ENCODE data around the gene PNPLA7.
A peak's percentile ranks its signal among the peaks of the same experiment; 100 is the strongest.

PNPLA7 gene

DNA sequence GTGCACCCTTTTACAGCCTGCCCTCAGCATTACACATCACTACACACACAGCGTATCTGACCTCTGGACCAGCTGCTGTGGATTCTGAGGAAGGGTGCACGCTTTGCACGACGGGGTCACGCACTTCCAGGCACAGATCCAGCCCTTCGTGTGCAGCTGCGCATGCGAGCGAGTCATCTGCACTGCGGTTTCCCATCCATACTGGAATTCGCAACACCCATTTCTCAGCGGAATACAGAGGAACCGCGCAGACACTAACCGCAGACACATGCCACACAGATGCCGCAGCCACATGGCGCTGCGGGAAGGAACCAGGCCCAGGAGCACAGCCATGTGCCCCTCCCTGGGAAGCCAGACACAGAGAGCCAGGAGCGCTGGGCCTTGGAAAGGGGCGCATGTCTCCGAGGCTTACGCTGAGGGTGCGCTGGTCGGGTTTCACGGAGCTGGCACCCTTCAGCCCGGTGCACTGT is 43.5 kb downstream of the PNPLA7 start:
- Histone ChIP-seq H3K36me3 (ENCODE audit: control insufficient read depth in 1 of 2, insufficient read depth in 2 of 2, low read depth in 1 of 2, low read length in 2 of 2) (peaks cover 4 to 8% of the 10 kb centered on the region in 2 experiments), H2BK5ac (ENCODE audit: low read depth, low read length, poor library complexity, severe bottlenecking) (no peak overlapping the region), H3K4me1 (ENCODE audit: control insufficient read depth, insufficient read depth, low read depth, low read length) (peaks cover 4% of the 10 kb centered on the region), H4K91ac (ENCODE audit: low read length) (no peak overlapping the region), H3K79me1 (replicated peaks; ENCODE audit: low read length, poor library complexity, severe bottlenecking) (no peaks in the 10 kb centered on the region), H3K23ac (ENCODE audit: low read length in 2 of 2) (no peak overlapping the region), H3K4me3 (ENCODE audit: insufficient read depth in 1 of 2, low read depth in 1 of 2, low read length in 2 of 2) (no peak overlapping the region), H3K4ac (ENCODE audit: low read depth in 1 of 2, low read length in 2 of 2) (no peak overlapping the region), H3K9me3 (ENCODE audit: control insufficient read depth, low read length) (peaks cover 3% of the 10 kb centered on the region), H4K8ac (ENCODE audit: low read length) (no peak overlapping the region), H3K27me3 (ENCODE audit: control insufficient read depth in 1 of 2, insufficient read depth in 1 of 2, low read length in 2 of 2) (no peaks in the 10 kb centered on the region), H2BK120ac (ENCODE audit: low read depth, low read length) (no peak overlapping the region), H2BK12ac (ENCODE audit: low read length in 2 of 2) (no peak overlapping the region), H3K9ac (ENCODE audit: low read length) (no peak overlapping the region), H3K18ac (ENCODE audit: low read depth in 1 of 2, low read length in 2 of 2) (no peak overlapping the region), H2BK15ac (ENCODE audit: low read depth, poor library complexity, severe bottlenecking) (no peak overlapping the region), H3K14ac (ENCODE audit: low read length in 2 of 2) (no peak overlapping the region), H3K4me2 (ENCODE audit: low read length, poor library complexity, severe bottlenecking) (no peak overlapping the region), H3K27ac (ENCODE audit: low read length, poor library complexity, severe bottlenecking) (no peak overlapping the region), H2AK5ac (ENCODE audit: low read length, severe bottlenecking) (no peak overlapping the region), H2AFZ (ENCODE audit: low read depth, low read length) (no peak overlapping the region)
- DNase-seq = peak; percentile 25
- 94% methylated on average over 26 of the region's 26 CpGs for WGBS

DNA sequence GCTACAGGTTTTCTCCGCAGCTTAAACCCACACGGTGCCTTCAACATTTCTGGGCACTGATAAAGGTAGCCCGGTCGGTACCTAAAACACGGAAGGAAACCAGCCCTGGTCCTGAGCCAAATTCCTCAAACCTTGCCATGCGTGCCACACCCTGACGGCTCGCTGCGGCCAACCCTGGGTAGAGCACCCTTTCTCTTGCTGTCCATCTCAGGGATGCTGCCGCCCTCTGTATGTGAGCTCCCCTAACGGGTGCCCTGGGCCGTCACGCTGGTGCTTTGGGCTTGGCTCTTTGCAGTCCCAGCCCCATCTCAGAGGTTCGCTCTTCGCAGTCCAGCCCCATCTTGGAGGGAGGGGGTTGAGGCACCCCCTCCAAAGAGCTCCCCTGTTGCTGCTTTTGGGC is 43.9 kb downstream of the PNPLA7 start:
- Histone ChIP-seq H4K91ac (ENCODE audit: low read length) (no peak overlapping the region), H3K79me1 (replicated peaks; ENCODE audit: low read length, poor library complexity, severe bottlenecking) (no peaks in the 10 kb centered on the region), H3K36me3 (ENCODE audit: control insufficient read depth in 1 of 2, insufficient read depth in 2 of 2, low read depth in 1 of 2, low read length in 2 of 2) (peaks cover 4 to 8% of the 10 kb centered on the region in 2 experiments), H4K8ac (ENCODE audit: low read length) (no peak overlapping the region), H2BK120ac (ENCODE audit: low read depth, low read length) (no peak overlapping the region), H2BK5ac (ENCODE audit: low read depth, low read length, poor library complexity, severe bottlenecking) (no peak overlapping the region), H2AFZ (ENCODE audit: low read depth, low read length) (no peak overlapping the region), H3K27ac (ENCODE audit: low read length, poor library complexity, severe bottlenecking) (no peak overlapping the region), H3K23ac (ENCODE audit: low read length in 2 of 2) (no peak overlapping the region), H3K4me3 (ENCODE audit: insufficient read depth in 1 of 2, low read depth in 1 of 2, low read length in 2 of 2) (no peak overlapping the region), H2BK12ac (ENCODE audit: low read length in 2 of 2) (no peak overlapping the region), H2AK5ac (ENCODE audit: low read length, severe bottlenecking) (no peak overlapping the region), H3K27me3 (ENCODE audit: control insufficient read depth in 1 of 2, insufficient read depth in 1 of 2, low read length in 2 of 2) (no peaks in the 10 kb centered on the region), H2BK15ac (ENCODE audit: low read depth, poor library complexity, severe bottlenecking) (no peak overlapping the region), H3K14ac (ENCODE audit: low read length in 2 of 2) (no peak overlapping the region), H3K18ac (ENCODE audit: low read depth in 1 of 2, low read length in 2 of 2) (no peak overlapping the region), H3K4ac (ENCODE audit: low read depth in 1 of 2, low read length in 2 of 2) (no peak overlapping the region), H3K9me3 (ENCODE audit: control insufficient read depth, low read length) (peaks cover 3% of the 10 kb centered on the region), H3K4me1 (ENCODE audit: control insufficient read depth, insufficient read depth, low read depth, low read length) (peaks cover 4% of the 10 kb centered on the region), H3K9ac (ENCODE audit: low read length) (no peak overlapping the region), H3K4me2 (ENCODE audit: low read length, poor library complexity, severe bottlenecking) (no peak overlapping the region)
- DNase-seq = no peak
- WGBS = 96% methylated on average over 15 of the region's 15 CpGs

DNA sequence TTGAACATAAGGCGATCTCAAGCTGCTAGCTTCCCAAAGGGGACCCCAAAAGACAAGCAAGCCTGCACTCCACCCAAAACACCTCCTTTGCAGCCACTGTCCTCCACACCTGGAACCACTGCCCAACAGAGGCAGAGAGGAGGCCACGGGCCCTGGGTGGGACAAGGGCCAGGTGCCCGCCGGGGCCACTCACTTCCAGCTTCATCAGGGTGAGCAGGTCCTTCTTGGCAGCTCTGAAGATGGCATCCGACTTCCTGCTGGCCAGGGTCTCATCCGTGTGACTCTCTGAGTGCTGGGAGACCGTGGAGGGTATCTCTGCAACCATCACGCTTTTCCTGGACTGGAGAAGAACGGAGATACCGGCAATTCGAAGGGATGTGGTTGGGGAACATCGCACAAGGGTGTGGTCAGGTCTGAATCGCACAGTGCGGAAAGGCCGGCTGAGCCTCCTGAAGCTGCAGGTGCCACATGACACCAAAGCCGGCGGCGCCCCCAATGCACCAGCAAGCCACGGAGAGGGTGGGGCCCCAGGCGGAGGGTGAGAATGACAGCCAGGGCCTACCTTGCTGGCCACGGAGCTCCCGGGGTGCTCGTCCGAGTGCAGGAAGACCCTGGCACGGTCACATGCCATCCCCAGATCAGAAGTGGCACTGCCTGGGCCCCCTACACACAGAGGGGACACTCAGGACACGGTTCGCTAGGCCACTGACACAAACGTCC is 44.6 kb downstream of the PNPLA7 start:
- Histone ChIP-seq H4K91ac (ENCODE audit: low read length) (no peak overlapping the region), H2BK15ac (ENCODE audit: low read depth, poor library complexity, severe bottlenecking) (no peak overlapping the region), H3K4me3 (ENCODE audit: insufficient read depth in 1 of 2, low read depth in 1 of 2, low read length in 2 of 2) (no peak overlapping the region), H3K9ac (ENCODE audit: low read length) (no peak overlapping the region), H3K36me3 (ENCODE audit: control insufficient read depth in 1 of 2, insufficient read depth in 2 of 2, low read depth in 1 of 2, low read length in 2 of 2) (peaks cover 4 to 8% of the 10 kb centered on the region in 2 experiments), H3K9me3 (ENCODE audit: control insufficient read depth, low read length) (peaks cover 3% of the 10 kb centered on the region), H3K18ac (ENCODE audit: low read depth in 1 of 2, low read length in 2 of 2) (no peak overlapping the region), H2BK12ac (ENCODE audit: low read length in 2 of 2) (no peak overlapping the region), H2AK5ac (ENCODE audit: low read length, severe bottlenecking) (no peak overlapping the region), H3K4me1 (ENCODE audit: control insufficient read depth, insufficient read depth, low read depth, low read length) (peaks cover 4% of the 10 kb centered on the region), H3K27ac (ENCODE audit: low read length, poor library complexity, severe bottlenecking) (no peak overlapping the region), H2BK5ac (ENCODE audit: low read depth, low read length, poor library complexity, severe bottlenecking) (no peak overlapping the region), H2AFZ (ENCODE audit: low read depth, low read length) (no peak overlapping the region), H3K23ac (ENCODE audit: low read length in 2 of 2) (no peak overlapping the region), H2BK120ac (ENCODE audit: low read depth, low read length) (no peak overlapping the region), H3K4ac (ENCODE audit: low read depth in 1 of 2, low read length in 2 of 2) (no peak overlapping the region), H3K14ac (ENCODE audit: low read length in 2 of 2) (no peak overlapping the region), H3K79me1 (replicated peaks; ENCODE audit: low read length, poor library complexity, severe bottlenecking) (no peaks in the 10 kb centered on the region), H3K27me3 (ENCODE audit: control insufficient read depth in 1 of 2, insufficient read depth in 1 of 2, low read length in 2 of 2) (no peaks in the 10 kb centered on the region), H4K8ac (ENCODE audit: low read length) (no peak overlapping the region), H3K4me2 (ENCODE audit: low read length, poor library complexity, severe bottlenecking) (no peak overlapping the region)
- no peak for DNase-seq
- 90% methylated on average over 28 of the region's 28 CpGs for WGBS

DNA sequence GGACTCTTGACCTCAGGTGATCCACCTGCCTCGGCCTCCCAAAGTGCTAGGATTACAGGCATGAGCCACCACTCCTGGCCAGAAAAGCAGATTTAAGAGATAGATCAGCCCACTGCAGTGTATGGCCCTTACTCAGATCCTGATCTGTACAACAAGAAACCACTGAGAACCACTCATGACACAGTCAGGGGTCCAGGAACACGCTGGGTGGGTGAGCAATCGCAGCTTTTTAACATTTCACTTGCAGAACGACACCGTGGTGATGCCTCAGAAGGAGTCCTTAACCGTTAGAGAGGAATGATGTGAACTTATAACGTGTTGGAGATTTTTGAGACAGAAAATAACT is 45.8 kb downstream of the PNPLA7 start:
- Histone ChIP-seq H3K23ac (ENCODE audit: low read length in 2 of 2) (no peak overlapping the region), H3K4me3 (ENCODE audit: insufficient read depth in 1 of 2, low read depth in 1 of 2, low read length in 2 of 2) (no peak overlapping the region), H3K27me3 (ENCODE audit: control insufficient read depth in 1 of 2, insufficient read depth in 1 of 2, low read length in 2 of 2) (no peaks in the 10 kb centered on the region), H4K8ac (ENCODE audit: low read length) (no peak overlapping the region), H2BK12ac (ENCODE audit: low read length in 2 of 2) (no peak overlapping the region), H2BK120ac (ENCODE audit: low read depth, low read length) (no peak overlapping the region), H3K4me1 (ENCODE audit: control insufficient read depth, insufficient read depth, low read depth, low read length) (peaks cover 4% of the 10 kb centered on the region), H2BK5ac (ENCODE audit: low read depth, low read length, poor library complexity, severe bottlenecking) (no peak overlapping the region), H3K79me1 (replicated peaks; ENCODE audit: low read length, poor library complexity, severe bottlenecking) (no peaks in the 10 kb centered on the region), H3K36me3 (ENCODE audit: control insufficient read depth in 1 of 2, insufficient read depth in 2 of 2, low read depth in 1 of 2, low read length in 2 of 2) (peaks cover 4 to 6% of the 10 kb centered on the region in 2 experiments), H3K9me3 (ENCODE audit: control insufficient read depth, low read length) (peaks cover 1% of the 10 kb centered on the region), H3K14ac (ENCODE audit: low read length in 2 of 2) (no peak overlapping the region), H3K9ac (ENCODE audit: low read length) (no peak overlapping the region), H2BK15ac (ENCODE audit: low read depth, poor library complexity, severe bottlenecking) (no peak overlapping the region), H4K91ac (ENCODE audit: low read length) (no peak overlapping the region), H3K18ac (ENCODE audit: low read depth in 1 of 2, low read length in 2 of 2) (no peak overlapping the region), H3K27ac (ENCODE audit: low read length, poor library complexity, severe bottlenecking) (no peak overlapping the region), H3K4me2 (ENCODE audit: low read length, poor library complexity, severe bottlenecking) (no peak overlapping the region), H2AFZ (ENCODE audit: low read depth, low read length) (no peak overlapping the region), H2AK5ac (ENCODE audit: low read length, severe bottlenecking) (no peak overlapping the region), H3K4ac (ENCODE audit: low read depth in 1 of 2, low read length in 2 of 2) (no peak overlapping the region)
- no peak for DNase-seq
- 89% methylated on average over 7 of the region's 7 CpGs for WGBS

Data from mesenchymal stem cell (in vitro differentiated cells and primary cell).